GM21360 (cell line): Measurements from ENCODE around the gene CC2D2A.

ENCODE experiments used
- ATAC-seq: cut with Tn5 transposase; IDR thresholded peaks from one replicate; pipeline ENCODE4 v1.9.1; 2021; ENCODE audit warnings: mild to moderate bottlenecking, moderate library complexity; ENCODE audit not compliant: unreplicated experiment

CC2D2A gene

DNA sequence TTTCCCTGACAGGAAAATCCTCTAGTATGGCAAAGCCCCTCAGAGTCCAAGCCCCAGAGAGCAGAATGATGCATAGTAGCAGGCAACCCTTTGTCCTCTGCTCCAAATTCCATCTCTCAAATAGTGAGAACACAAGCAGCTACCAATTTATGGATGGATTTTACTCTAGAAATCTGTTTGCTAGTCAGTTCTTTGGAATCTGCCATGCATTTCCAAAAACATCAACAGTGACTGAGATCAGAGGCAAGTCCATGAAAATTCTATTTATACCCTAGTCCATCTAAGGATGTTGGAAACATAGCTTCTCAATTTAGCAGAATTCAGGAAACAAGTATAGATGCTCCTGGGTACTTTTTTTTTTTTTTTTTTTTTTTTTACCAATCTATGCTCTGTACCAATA lies 10.0 kb upstream of the CC2D2A start:
- ATAC-seq = no peak

DNA sequence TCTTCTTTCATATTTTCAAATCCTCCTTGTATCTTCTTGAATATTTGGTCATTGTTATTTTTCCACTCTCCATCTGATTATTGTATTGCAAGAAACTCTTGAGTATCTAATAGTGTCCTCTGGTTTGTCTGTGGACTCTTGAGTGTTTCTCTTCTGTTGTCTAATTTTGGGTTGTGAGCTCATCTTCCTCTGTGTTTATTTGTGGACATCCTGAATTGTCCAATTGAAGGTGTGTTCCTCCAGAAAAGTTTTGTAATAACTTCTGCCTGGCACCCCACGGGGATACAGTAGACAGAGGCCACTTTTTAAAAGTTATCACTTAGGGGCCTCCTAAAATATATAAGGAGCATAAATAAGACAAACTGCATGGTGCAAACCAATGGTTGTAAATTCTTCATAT lies 3.1 kb upstream of the CC2D2A start:
- ATAC-seq = no peak

DNA sequence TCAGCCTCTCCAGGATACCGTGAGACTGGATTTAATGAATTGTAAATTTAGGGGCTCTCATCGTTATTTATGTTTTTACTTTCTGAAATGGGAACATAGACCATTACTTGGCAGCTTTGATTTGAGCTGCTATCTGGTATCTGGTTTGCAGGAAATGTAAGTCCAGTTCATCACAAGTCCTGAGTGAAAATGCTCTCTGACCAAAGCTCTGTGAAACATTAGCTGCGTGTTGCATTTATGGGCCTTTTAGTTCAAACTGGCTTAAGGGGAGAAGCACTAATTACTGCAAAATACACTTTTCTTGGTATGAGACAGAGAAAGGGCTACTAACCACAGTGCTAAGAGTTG lies 420 bp downstream of the CC2D2A start:
- no peak for ATAC-seq

DNA sequence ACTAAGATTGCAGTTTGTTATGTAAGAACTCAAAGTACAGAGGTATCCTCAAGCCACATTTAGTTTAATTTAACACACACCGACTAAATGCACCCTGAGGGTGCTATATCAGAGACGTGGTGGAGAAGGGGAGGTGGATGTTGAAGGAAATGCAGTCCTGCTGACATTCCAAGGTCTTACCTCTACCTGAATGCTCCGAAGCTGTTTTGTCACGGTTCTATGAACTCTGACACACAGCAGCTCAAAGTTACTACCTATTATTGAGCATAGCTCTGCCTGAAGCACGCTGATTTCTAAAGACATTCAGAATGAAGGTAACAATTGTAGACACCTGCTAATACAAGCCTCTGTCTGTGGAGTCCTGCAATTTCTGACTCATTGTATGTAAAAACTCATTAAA lies 6.7 kb downstream of the CC2D2A start:
- no peak for ATAC-seq

DNA sequence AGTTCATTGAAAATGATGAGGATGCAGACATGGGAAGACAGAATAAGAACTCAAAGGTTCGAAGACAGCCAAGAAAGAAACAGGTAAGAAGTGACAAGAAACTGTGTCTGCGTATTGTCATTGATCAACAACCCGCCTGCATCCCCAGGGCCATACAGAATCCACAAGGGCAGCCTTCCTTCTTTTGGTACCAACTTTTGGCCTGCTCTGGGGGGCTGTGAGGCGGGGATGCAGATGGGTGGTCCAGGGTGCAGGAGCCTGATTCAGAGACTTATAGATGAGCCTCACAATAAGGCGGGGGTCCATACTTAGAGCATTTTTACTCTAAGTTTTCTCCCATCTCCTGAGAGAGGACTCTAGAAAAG lies 9.0 kb downstream of the CC2D2A start:
- ATAC-seq = no peak

DNA sequence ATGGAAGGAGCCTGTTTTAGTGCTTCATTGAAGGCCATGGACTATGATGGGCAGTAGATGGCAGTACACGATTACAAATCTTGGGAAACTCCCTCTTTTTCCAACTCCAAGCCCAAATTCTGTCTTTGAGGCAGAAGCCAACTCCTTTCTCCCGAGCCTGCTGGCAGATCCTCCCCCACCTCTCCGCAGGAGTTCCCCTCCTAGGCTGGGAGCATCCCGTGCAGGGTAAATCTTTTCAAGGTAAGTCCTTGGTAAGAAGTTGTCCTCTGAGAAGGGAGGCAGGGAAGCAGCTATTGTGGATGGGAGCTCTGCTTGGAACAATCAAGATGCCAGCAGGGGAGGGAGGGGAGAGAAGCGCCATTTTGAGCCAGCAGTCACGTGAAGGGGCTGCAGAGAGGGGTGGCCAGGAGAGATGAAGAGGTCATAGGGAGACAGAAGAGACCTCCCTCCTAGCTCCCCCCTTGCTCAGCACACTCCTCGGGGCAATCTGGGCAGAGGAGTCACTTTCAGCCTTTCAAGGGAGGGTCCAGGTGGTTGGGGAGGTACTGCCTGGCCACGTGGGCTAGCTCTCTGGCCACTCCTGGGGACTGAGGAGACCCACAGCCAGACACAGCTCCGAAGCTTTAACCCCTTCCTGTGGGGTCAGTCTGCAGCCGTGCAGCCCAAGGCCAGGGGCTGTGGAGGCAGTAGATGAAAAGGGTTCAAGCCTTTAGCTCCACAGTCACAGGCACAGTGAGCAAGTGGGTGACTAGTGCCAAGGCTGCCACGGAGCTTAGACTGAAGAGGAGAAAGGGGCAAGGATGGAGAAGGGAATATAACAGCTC lies 9.6 kb downstream of the CC2D2A start:
- ATAC-seq = peak; percentile 57

- no peak for ATAC-seq
Measured at GRCh38 chr4:15479913-15480185, 10.2 kb downstream of the CC2D2A start.

DNA sequence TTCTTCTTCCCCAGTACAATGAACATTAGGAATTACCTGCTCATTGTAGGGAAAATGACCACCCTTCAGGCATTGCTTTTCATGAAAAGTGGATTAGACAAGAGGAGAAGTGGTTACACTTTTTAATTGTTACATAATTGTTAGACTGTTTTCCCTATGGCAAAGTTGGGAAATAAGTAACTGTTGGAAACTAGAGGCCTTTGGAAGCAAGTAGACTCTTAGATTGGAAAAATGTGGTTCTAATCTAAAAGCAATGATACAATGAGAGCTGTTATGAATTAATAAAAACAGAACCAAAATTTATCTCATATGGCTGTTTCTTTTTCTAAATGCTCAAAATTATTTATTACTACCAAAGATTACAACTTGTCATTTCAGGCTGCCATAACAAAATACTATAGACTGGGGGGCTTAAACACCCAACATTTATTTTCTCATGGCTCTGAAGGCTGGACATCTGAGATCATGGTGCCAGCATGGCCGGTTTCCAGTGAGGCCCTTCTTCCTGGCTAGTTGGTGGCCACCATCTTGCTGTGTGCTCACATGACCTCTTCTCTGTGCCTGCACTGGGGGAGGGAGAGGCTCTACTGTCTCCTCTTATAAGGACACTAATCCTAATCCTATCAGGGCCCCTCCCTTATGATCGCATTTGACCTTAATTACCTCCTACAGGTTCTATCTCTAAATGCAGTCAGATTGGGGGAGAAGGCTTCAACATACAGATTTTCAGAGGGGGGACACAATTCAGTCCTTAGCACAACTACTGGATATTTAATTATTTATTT lies 12.5 kb downstream of the CC2D2A start:
- no peak for ATAC-seq

DNA sequence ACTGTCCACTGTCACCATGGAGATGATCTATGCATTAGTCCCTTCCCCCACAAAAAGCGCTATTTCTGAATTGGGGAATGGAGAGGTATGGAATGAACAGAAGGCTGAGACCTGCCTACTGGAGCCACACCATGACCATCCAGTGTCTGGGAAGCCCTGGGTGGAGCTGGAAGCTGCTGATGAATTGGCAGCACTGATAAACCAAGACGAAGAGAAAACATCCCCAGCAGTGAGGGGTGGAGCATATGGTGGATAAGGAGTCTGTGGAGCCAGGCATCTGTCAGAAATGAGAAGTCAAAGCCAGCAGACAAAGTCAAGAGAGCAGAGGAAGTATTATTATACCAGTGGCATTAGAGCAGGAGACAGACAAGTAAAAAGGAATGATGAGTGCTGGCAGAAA lies 13.2 kb downstream of the CC2D2A start:
- ATAC-seq = no peak

DNA sequence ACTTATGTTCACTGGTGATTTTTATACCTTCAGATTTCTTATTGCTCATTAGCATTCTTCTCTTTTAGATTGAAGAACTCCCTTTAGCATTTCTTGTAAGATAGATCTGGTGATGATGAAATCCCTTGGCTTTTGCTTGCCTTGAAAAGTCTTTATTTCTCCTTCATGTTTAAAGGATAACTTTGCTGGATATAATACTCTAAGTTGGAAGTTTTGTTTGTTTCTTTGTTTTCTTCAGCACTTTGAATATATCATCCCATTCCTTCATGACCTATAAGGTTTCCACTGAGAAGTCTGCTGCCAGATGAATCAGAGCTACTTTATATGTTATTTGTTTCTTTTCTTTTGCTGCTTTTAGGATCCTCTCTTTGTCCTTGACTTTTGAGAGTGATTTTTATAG lies 18.5 kb downstream of the CC2D2A start:
- no peak for ATAC-seq

GRCh38 chr4:15488658-15489470 lies 19.2 kb downstream of the CC2D2A start:
- ATAC-seq = no peak

DNA sequence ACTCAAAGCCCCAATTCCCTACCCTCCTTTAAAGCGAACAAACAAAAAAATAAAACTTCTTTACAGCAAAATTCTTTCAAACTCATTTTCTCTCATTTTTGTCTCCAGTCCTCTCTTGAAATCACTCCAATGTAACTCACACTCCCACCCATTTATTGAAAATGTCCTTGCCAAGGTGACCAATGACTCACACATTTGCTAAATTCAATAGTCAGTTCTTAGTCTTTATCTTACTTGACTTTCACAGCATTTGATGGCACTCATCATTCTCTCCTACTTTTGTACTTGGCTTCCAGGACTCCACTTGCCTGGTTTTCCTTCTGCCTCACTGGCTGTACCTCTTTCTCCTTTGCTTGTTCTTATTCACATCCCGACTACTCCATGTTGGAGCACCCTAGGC lies 19.9 kb downstream of the CC2D2A start:
- no peak for ATAC-seq

DNA sequence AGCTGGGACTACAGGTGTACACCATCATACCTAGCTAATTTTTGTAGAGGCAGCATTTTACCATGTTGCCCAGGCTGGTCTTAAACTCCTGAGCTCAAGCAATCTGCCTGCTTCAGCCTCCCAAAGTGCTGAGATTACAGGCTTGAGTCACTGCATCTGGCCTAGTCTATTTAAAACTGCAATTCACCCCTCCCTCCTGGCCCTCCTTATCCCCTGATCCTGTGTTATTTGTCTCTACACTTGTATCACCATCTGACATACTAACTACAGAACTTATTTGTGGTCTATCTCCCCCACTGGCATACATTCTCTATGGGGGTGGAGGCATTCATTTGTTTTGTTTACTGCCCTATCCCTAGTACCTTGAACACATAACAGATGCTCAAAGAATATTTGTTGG lies 23.7 kb downstream of the CC2D2A start:
- ATAC-seq = no peak

DNA sequence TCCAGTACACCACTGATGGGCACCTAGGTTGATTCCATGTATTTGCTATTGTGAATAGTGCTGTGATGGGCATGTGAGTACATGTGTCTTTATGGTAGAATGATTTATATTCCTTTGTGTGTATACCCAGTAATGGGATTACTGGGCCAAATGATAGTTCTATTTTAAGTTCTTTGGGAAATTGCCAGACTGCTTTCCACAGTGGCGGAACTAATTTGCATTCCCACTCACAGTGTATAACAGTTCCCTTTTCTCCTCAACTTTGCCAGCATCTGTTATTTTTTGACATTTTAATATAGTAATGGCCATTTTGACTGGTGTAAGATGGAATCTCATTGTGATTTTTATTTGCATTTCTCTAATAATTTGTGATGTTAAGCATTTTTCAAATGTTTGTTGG lies 25.9 kb downstream of the CC2D2A start:
- no peak for ATAC-seq

GRCh38 chr4:15498356-15498755 lies 28.7 kb downstream of the CC2D2A start:
- no peak for ATAC-seq

GRCh38 chr4:15500701-15501100 lies 31.0 kb downstream of the CC2D2A start:
- ATAC-seq = no peak

GRCh38 chr4:15501941-15502340 lies 32.3 kb downstream of the CC2D2A start:
- ATAC-seq = no peak

GRCh38 chr4:15502384-15502783 lies 32.7 kb downstream of the CC2D2A start:
- no peak for ATAC-seq

DNA sequence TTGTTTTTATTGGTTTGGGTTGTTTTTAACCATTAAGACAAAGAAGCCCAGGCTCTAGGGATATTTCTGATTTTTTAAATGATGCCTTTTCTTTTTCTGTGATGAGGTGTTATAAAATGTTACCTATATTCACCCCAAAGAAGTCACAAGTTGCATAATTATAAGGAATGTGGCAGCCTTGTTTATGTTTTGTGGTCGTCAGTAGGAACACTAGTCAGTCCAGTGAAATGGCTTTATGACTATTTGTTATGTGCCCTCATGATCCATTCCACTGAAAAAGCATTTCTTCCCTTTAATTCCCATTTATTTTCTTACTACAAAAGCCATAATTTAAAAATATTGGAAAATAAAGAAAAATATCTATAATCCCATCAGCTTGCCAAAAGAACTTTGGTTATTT lies 34.4 kb downstream of the CC2D2A start:
- ATAC-seq = no peak

- no peak for ATAC-seq
Measured at GRCh38 chr4:15506464-15506863, 36.8 kb downstream of the CC2D2A start.

DNA sequence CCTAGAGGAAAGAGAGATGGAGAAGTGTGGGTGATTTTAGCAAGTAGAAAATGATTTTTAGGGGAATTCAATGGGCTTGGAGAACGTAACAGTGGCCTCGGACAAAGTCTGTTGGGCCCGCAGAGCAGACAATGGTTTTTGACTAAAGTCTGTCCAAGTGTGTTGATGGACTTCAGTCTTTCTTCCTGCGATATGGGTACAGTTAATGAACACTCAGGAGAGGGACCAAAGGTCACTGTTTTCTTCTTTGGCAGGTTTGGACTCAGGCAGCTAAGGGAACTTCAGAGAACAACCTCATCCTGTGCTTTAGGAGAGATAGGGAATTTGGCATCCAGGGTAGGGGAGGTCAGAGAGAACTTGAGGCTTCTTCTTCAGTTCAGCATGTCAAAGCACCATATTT lies 38.0 kb downstream of the CC2D2A start:
- no peak for ATAC-seq

- ATAC-seq = no peak
Measured at GRCh38 chr4:15510961-15511360, 41.3 kb downstream of the CC2D2A start.
